ENCODE results near the gene CIB2. TPM values are rescaled to one million over a fixed set of nuclear protein-coding genes. Genes with fewer than 3 reads are reported as not detected.
A peak's percentile ranks its signal among the peaks of the same experiment; 100 is the strongest.

CIB2 gene
- total and polyA plus RNA-seq, 11 donors = 3.3 to 18.5 (median 9.1) TPM

- Histone ChIP-seq H3K36me3 (peaks cover 0 to 5% (median 0%) of the 10 kb centered on the region in 9 donors), H3K4me3 (peak overlapping the region in 2 of 12 donors; percentile 2 to 9), H3K27ac (peak overlapping the region; percentile 2 to 91 (median 40)), H3K4me1 (peaks cover 8 to 95% (median 59%) of the 10 kb centered on the region in 12 donors), H3K27me3 (no peaks in the 10 kb centered on the region), H3K9me3 (no peaks in the 10 kb centered on the region)
- 37 to 54% (median 47%) methylated on average over 9 of the region's 9 CpGs for WGBS, 4 donors
- ATAC-seq (peak; percentile 24 to 55 (median 34)), DNase-seq (peak in 2 of 5 donors; percentile 42 to 43)
- intact Hi-C loops (cut with DNase I) = loop anchor here in 2 of 10 donors (5.0 to 10.0 kb wide), 2 partner anchors 35 to 47 kb away; no protein-coding TSS in a partner anchor
- TF ChIP-seq, protein P1, sequence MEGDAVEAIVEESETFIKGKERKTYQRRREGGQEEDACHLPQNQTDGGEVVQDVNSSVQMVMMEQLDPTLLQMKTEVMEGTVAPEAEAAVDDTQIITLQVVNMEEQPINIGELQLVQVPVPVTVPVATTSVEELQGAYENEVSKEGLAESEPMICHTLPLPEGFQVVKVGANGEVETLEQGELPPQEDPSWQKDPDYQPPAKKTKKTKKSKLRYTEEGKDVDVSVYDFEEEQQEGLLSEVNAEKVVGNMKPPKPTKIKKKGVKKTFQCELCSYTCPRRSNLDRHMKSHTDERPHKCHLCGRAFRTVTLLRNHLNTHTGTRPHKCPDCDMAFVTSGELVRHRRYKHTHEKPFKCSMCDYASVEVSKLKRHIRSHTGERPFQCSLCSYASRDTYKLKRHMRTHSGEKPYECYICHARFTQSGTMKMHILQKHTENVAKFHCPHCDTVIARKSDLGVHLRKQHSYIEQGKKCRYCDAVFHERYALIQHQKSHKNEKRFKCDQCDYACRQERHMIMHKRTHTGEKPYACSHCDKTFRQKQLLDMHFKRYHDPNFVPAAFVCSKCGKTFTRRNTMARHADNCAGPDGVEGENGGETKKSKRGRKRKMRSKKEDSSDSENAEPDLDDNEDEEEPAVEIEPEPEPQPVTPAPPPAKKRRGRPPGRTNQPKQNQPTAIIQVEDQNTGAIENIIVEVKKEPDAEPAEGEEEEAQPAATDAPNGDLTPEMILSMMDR (IDR thresholded peaks at IDR 0.05) = no peak
- TF ChIP-seq POLR2A (IDR thresholded peaks at IDR 0.05) = no peak
Observed at GRCh38 chr15:78072080-78072892, 59.0 kb downstream of the CIB2 start.

- DNase-seq (no peak), ATAC-seq (no peak)
- Histone ChIP-seq H3K27ac (peak overlapping the region in 5 of 12 donors; percentile 32 to 91 (median 69)), H3K36me3 (peaks cover 0 to 5% (median 0%) of the 10 kb centered on the region in 9 donors), H3K4me3 (no peak overlapping the region), H3K9me3 (no peaks in the 10 kb centered on the region), H3K27me3 (no peaks in the 10 kb centered on the region), H3K4me1 (peaks cover 12 to 99% (median 66%) of the 10 kb centered on the region in 12 donors)
- WGBS, 4 donors = 60 to 82% (median 69%) methylated on average over 2 of the region's 2 CpGs
- TF ChIP-seq, protein P1 (IDR thresholded peaks at IDR 0.05) = no peak
- TF ChIP-seq POLR2A (IDR thresholded peaks at IDR 0.05) = no peak
- intact Hi-C loops (cut with DNase I) = loop anchor here in 2 of 10 donors (5.0 to 10.0 kb wide), 2 partner anchors 34 to 47 kb away; no protein-coding TSS in a partner anchor
Observed at GRCh38 chr15:78071383-78071782, 59.9 kb downstream of the CIB2 start.

GRCh38 chr15:78070049-78070700 lies 61.1 kb downstream of the CIB2 start:
- Histone ChIP-seq H3K36me3 (peaks cover 0 to 5% (median 0%) of the 10 kb centered on the region in 9 donors), H3K9me3 (no peaks in the 10 kb centered on the region), H3K4me1 (peaks cover 18 to 99% (median 66%) of the 10 kb centered on the region in 12 donors), H3K4me3 (peak overlapping the region in 1 of 12 donors; percentile 28), H3K27ac (peak overlapping the region in 7 of 12 donors; percentile 5 to 91 (median 62)), H3K27me3 (no peaks in the 10 kb centered on the region)
- ATAC-seq (peak in 1 of 4 donors; percentile 56), DNase-seq (peak in 3 of 5 donors; percentile 48 to 51 (median 50))
- TF ChIP-seq, protein P1 (IDR thresholded peaks at IDR 0.05) = no peak
- TF ChIP-seq POLR2A (IDR thresholded peaks at IDR 0.05) = no peak
- WGBS, 4 donors = 61 to 73% (median 68%) methylated on average over 4 of the region's 4 CpGs
- intact Hi-C loops (cut with DNase I) = loop anchor here in 2 of 10 donors (5.0 to 10.0 kb wide), 2 partner anchors 33 to 45 kb away; no protein-coding TSS in a partner anchor

Data from heart left ventricle (tissue), 16 donors.